ENCODE results near the gene SERPINF2.
"Not testable (repeated sequence)": the region's sequence is repeated elsewhere in the genome, so short reads cannot be mapped to it uniquely, and the experiment has no call there.

SERPINF2 gene

GRCh38 chr17:1786708-1787107 lies 44.0 kb downstream of the SERPINF2 start:
- no peak overlapping the region for H3K4me3 ChIP-seq (ENCODE audit: low read depth, low read length)

- H3K4me3 ChIP-seq (ENCODE audit: low read depth, low read length): no peak overlapping the region
These were observed 44.7 kb downstream of the SERPINF2 start for GRCh38 chr17:1787301-1787902.

GRCh38 chr17:1789936-1790335 lies 47.3 kb downstream of the SERPINF2 start:
- H3K4me3 ChIP-seq (ENCODE audit: low read depth, low read length): no peak overlapping the region

GRCh38 chr17:1792495-1793446 lies 50.1 kb downstream of the SERPINF2 start:
- H3K4me3 ChIP-seq (ENCODE audit: low read depth, low read length): no peak overlapping the region

GRCh38 chr17:1793447-1793806 lies 50.8 kb downstream of the SERPINF2 start:
- no peak overlapping the region for H3K4me3 ChIP-seq (ENCODE audit: low read depth, low read length)

- H3K4me3 ChIP-seq (ENCODE audit: low read depth, low read length): no peak overlapping the region
These were observed 54.1 kb downstream of the SERPINF2 start for GRCh38 chr17:1796800-1797199.

- H3K4me3 ChIP-seq (ENCODE audit: low read depth, low read length): no peak overlapping the region
These were observed 54.7 kb downstream of the SERPINF2 start for GRCh38 chr17:1797323-1797722.

GRCh38 chr17:1797846-1798245 lies 55.2 kb downstream of the SERPINF2 start:
- not testable (repeated sequence) for H3K4me3 ChIP-seq (ENCODE audit: low read depth, low read length)

GRCh38 chr17:1800240-1800639 lies 57.6 kb downstream of the SERPINF2 start:
- H3K4me3 ChIP-seq (ENCODE audit: low read depth, low read length): no peak overlapping the region

- no peak overlapping the region for H3K4me3 ChIP-seq (ENCODE audit: low read depth, low read length)
These were observed 58.0 kb downstream of the SERPINF2 start for GRCh38 chr17:1800712-1801111.

GRCh38 chr17:1802429-1802828 lies 59.8 kb downstream of the SERPINF2 start:
- no peak overlapping the region for H3K4me3 ChIP-seq (ENCODE audit: low read depth, low read length)

- no peak overlapping the region for H3K4me3 ChIP-seq (ENCODE audit: low read depth, low read length)
These were observed 60.6 kb downstream of the SERPINF2 start for GRCh38 chr17:1803280-1803679.

Measured in iPS-11a (cell line).